ENCODE data around the gene ENG.
"Not testable (repeated sequence)": the region's sequence is repeated elsewhere in the genome, so short reads cannot be mapped to it uniquely, and the experiment has no call there.

The ENG gene

GRCh38 chr9:127863191-127863621 lies 8.7 kb upstream of the ENG start:
- no peak for DNase-seq

- peak; percentile 84 for DNase-seq
Observed at GRCh38 chr9:127862075-127863011, 7.9 kb upstream of the ENG start.

GRCh38 chr9:127860779-127861178 lies 6.3 kb upstream of the ENG start:
- DNase-seq: no peak

DNA sequence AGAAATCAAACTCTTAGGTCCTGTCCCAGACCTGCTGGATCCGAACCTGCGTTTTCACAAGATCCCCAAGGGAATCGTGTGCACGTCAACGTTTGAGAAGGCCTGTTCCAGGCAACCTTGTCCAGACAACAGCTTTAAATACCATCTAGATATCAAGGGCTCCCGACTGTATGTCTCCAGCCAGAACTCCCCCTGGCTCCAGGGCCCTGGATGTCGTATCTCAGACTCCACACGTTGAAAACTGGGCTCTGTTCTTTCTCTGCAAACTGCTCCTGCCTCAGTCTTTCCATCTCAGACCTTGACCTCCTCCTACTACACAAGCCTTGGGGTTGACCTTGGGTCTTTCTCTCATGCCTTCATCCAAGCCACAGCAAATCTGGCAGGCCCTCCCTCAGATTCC lies 5.8 kb upstream of the ENG start:
- no peak for DNase-seq

DNA sequence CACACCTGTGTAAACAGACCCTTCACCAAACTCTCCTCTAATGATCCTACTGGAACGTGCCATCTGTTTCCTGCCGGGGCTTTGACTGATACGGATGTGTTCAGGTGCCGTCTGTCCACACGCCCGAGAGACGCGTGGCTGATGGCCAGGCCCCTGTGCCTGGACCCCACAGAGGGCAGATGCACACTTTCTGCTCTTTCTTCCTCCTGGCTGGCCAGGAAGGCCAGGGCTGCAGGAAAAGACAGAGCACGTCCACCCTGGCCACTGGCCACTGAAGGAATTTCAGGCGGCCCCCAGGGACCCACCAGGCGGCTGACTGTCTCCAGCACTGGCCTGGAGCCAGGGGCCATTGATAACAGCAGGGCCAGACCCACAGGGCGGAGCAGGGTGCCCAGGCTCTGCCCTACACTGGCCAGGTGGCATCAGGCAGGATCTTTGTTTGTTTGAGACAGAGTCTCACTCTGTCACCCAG lies 3.6 kb upstream of the ENG start:
- DNase-seq: peak; percentile 64

DNA sequence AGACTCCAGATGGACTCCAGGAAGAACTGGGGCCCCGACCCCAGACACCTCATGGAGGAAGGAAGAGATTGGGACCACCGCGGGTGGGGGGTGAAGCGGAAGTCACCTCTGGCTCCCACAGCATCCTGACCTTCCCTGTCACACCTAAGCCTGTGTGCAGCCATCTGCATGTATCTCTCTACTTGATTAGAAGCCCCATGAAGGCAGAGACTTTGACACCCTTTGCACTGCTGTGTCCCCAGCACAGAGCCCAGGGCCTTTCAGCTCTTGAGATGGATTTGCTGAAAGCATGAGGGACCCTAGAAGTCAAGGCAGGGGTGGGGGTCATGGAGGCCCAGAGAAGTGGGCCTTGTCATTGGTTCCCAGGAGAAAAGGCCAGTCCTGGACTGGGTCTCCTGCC lies 2.8 kb upstream of the ENG start:
- no peak for DNase-seq

DNA sequence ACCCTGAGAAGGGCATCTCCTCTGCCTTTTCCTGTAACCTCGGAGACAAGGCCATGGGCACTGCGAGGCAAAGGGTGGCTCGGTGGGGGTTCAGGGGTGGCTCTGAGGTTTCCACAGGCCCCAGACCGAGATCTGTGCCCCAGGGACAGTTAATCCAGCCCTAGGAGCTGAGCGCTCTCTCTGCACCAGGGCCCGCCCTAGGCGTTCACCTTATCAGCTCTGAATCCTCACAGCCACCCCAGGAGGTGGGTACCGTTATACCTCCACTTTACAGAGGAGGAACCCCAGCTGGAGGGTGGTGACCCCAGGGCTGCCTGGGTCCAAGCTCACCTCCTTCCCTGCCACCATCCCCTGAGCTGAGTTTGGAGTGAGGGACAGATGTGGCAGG lies 2.3 kb upstream of the ENG start:
- DNase-seq: no peak

DNA sequence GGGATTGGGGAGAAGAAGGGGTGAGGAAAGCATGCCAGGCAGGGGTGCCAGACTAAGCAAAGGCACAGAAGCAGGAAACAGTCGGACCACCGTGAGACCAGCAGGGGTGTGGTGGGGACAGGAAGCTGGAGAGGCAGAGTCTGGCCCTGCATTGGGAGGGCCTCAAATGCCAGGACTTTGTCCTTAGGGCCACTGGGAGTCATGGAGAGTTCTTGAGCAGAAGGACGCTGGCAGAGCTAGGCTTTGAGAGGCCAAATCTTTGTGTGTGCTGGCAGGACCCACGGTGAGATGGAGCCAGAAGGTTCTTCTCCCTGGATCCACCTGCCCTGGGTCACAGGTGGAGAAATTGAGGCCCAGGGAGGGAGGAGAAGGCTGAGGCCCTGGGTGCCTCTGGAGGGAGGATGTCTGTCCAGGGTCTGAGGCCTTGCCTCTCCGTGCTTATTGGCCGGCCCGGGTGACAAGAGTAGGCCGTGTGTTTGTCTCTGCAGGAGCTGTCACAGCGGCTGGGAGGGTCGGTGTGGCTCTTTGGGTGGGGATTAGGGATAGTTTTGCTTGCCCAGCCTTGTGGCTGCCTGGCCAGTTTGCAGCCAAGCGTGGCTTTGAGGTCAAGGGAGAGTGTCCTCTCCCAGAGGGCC lies 1.8 kb upstream of the ENG start:
- DNase-seq: no peak

- no peak for DNase-seq
Observed at GRCh38 chr9:127855522-127855921, 1.1 kb upstream of the ENG start.

DNA sequence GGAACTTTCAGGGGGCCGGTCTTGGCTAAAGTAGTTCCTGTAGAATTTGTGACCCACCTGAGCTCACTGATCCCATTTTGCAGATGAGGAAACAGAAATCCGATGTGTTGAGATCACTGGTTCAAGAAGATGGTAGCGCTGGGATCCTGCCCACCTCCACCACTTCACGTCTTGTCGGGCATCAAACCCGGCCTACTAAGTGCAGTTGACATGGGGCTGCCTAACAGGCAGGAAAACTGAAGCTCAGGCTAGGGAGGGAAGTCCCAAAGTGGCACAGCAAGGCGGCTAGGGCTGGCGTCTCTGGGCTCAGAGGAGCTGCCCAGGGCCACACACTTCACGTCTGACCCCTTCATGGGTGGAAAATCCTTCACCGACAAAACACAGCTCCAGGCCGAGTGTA lies 502 bp upstream of the ENG start:
- DNase-seq: no peak

DNA sequence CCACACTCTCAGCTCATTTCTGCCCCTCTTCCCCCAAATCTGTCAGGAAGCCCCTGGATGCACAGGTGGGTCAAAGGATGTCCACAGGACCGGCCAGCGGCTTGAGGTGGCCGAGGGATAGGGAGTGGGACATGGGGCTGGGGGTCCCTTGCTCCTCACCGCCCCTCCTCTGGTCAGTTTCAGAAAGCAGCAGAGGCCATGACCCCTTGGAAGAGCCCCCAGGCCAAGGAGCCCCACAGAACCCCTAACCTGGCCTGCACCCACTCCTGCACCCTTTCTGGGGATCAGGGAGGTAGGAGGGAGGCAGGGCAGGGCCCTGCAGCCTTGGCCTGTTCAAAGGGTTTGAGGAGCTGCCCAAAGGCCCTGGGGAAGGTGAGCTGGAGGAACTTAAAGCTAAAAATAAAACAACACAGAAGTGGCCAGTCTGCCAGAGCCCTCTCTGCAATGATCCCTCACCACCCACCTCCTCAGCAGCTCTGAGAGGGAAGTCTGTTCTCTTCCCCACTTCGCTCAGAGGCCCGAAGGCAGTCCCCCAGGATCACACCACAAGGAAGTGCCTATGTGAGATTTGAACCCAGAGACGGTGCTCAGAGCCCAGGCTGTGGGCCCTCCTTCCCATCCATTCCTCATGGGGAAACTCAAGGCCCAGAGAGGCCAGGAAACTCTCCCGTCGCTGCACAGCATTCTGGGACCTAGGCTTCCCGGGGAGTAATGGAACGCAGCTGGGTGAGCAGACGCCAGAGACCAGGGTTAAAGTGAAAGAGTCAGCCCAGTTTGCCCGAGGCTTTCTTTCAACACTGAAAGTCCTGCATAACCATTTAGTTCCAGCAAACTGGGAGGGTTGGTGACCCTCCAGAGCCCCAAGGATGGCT lies 910 bp downstream of the ENG start:
- DNase-seq: no peak

GRCh38 chr9:127852829-127853228 lies 1.6 kb downstream of the ENG start:
- DNase-seq: no peak

DNA sequence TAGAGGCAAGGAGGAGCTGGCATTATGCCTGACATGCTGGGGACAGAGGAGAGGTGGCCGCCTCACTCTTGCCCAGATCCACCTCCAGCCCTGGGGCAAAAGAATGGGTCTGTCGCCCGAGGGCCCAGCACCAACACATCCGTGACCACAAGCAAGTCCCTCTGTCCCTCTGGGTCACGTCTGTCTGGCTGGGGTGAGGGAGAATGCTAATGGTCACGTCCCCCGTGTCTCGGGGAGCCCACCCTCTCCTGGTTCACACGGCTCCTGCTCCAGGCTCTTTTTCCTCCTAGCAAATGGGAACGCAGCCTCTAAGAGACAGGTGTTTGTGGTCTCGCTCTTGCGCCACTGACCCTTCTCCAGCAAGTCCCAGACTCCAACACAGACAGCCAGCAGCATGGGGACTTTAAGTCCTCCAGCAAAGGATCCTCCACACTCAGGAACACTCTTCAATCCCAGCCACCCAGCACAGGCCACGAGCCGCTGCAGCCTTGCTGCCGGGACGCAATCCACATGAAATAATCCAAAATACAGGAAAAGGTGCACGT lies 4.1 kb downstream of the ENG start:
- no peak for DNase-seq

DNA sequence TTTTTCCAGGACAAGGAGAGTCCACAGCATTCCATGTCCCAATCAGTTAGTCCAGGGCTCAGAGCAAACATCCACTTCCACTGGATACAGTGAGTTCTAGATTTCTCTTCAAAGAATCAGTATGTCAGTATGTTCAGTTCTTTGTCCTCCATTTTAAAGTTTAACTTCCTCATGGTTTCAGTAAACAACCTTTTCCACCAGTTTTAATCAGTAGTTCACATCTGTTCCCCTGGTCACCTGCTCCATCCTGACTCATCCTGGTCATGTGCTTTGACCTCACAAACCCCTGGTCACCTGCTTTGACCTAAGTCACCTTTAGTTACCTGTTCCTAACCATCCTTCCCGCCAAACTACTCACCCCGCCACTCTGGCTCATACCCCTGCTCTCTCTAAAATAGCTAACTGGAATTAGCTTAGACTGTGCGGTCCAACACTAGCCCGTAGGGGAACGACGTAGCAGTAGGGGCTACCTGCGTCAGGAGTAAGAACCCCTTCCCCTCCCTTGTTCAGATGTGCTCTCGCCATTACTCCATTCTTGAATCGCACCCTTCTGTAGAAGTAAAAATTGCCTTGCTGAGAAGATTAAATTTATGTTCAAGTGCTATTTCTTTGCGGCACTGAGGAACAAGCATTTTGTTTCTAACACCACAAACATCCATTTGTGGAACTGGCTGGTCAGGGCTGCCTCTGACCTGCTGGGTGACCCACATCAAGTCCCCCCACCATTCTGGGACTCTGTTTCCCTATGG lies 5.5 kb downstream of the ENG start:
- no peak for DNase-seq

GRCh38 chr9:127847833-127848755 lies 6.4 kb downstream of the ENG start:
- DNase-seq: no peak

DNA sequence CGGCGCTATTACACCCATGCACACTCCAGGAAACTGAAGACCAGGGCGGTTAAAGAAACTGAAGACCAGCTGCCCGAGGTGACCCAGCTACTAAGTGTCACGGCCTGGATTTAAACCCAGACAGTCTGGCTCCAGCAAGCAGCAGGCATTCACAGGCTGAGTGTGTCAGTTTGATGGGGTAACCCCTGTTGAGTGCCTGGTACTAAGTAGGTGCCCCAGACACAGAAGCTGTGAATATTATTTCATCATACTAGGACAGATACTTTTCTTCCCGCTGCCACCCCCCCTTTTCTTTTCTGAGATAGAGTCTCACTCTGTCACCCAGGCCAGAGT lies 7.3 kb downstream of the ENG start:
- no peak for DNase-seq

- DNase-seq: no peak
Observed at GRCh38 chr9:127846443-127847177, 7.8 kb downstream of the ENG start.

DNA sequence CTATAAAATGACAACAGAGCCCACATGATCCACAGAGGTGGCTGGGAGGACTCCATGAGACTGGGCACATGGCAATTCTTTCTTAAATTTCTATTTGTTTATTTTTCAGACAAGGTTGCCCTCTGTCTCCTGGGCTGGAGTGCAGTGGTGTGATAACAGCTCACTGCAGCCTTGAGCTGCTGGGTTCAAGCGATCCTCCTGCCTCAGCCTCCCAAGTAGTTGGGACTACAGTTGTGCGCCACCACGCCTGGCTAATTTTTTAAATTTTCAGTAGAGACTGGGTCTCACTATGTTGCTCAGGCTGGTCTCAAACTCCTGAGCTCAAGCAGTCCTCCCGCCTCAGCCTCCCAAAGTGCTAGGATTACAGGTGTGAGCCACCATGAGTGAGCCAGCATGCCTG lies 8.8 kb downstream of the ENG start:
- DNase-seq: not testable (repeated sequence)

GRCh38 chr9:127844821-127845359 lies 9.6 kb downstream of the ENG start:
- DNase-seq: peak; percentile 60

Measured in femur (tissue), 1 donor.